Body of pancreas (tissue), 4 donors: ENCODE data around the gene CCL23. TPM values are rescaled to one million over a fixed set of nuclear protein-coding genes. Genes with fewer than 3 reads are reported as not detected.

Experiments used
- ATAC-seq: fragments of 150-250 bp; one replicate; pipeline ENCODE4 v1.9.1; 2016
- DNase-seq, 4 donors: peaks; one replicate each; pipeline ENCODE4 v3.0.0-alpha.2; 2019
- H3K27ac ChIP-seq, 4 donors: fragments of 200-600 bp; sonication (generic); 1 replicate in 3 of 4; 2 replicates in 1 of 4; pipeline versions ENCODE4 v1.5.1 to v1.6.1; 2016 to 2019; ENCODE audit warnings: mild to moderate bottlenecking in 1 of 4, mixed read lengths in 1 of 4, moderate library complexity in 1 of 4
- H3K27me3 ChIP-seq, 2 donors: fragments of 200-600 bp; sonication (generic); one replicate each; pipeline ENCODE4 v1.6.0; 2016; ENCODE audit warnings: mild to moderate bottlenecking in 1 of 2
- H3K36me3 ChIP-seq, 2 donors: fragments of 200-600 bp; sonication (generic); replicated peaks in 1 of 2; 2 replicates each; pipeline ENCODE4 v1.5.1; 2016; ENCODE audit warnings: low read depth in 2 of 2; ENCODE audit not compliant: insufficient read depth in 1 of 2
- H3K4me1 ChIP-seq: fragments of 200-600 bp; sonication (generic); one replicate; pipeline ENCODE4 v1.6.0; 2016
- H3K4me3 ChIP-seq, 2 donors: fragments of 200-600 bp; sonication (generic); 1 replicate in 1 of 2; 2 replicates in 1 of 2; pipeline ENCODE4 v1.5.1; 2016 to 2019
- H3K9me3 ChIP-seq, 3 donors: fragments of 200-600 bp; sonication (generic); 1 replicate in 2 of 3; 2 replicates in 1 of 3; pipeline ENCODE4 v1.5.1; 2016
- POLR2A ChIP-seq, 3 donors: fragments of 450-650 bp; IDR thresholded peaks; one replicate each; pipeline ENCODE4 v1.6.1; 2016; ENCODE audit warnings: antibody characterized with exemption in 3 of 3, mild to moderate bottlenecking in 2 of 3
- WGBS, 2 donors: methylation state at CpG; one replicate each; pipeline ENCODE4 v1.1.5; 2017; 5-methylcytosine and 5-hydroxymethylcytosine counted together
- intact Hi-C: fragments of 100-400 bp; cut with DNase I; formaldehyde crosslinking; loops from one replicate; pipeline ENCODE4 v1.15.1; 2023
- total RNA-seq, 2 donors: library from RNA; depleted of rRNA; stranded (reverse); fragments of >200 nt; gene quantifications; one replicate each; pipeline ENCODE4 v1.1.0, GENCODE V29; 2016
- TF ChIP-seq, protein P1 (sequence below), 7 experiments: fragments of 450-650 bp in 4 of 7; fragments of 200-600 bp in 3 of 7; sonication (generic) in 3 of 7; IDR thresholded peaks; one replicate each; pipeline ENCODE4 v1.5.1; 2016 to 2019; ENCODE audit warnings: antibody characterized with exemption in 7 of 7

Gene CCL23
- total RNA-seq, 2 donors from 2014 or later, result 2.6 TPM; not detected in 1

- TF ChIP-seq POLR2A (IDR thresholded peaks at IDR 0.05), result no peak
- TF ChIP-seq, protein P1, sequence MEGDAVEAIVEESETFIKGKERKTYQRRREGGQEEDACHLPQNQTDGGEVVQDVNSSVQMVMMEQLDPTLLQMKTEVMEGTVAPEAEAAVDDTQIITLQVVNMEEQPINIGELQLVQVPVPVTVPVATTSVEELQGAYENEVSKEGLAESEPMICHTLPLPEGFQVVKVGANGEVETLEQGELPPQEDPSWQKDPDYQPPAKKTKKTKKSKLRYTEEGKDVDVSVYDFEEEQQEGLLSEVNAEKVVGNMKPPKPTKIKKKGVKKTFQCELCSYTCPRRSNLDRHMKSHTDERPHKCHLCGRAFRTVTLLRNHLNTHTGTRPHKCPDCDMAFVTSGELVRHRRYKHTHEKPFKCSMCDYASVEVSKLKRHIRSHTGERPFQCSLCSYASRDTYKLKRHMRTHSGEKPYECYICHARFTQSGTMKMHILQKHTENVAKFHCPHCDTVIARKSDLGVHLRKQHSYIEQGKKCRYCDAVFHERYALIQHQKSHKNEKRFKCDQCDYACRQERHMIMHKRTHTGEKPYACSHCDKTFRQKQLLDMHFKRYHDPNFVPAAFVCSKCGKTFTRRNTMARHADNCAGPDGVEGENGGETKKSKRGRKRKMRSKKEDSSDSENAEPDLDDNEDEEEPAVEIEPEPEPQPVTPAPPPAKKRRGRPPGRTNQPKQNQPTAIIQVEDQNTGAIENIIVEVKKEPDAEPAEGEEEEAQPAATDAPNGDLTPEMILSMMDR (IDR thresholded peaks at IDR 0.05), result no peak
- Histone ChIP-seq H3K4me3 (no peak overlapping the region), H3K4me1 (no peaks in the 10 kb centered on the region), H3K27me3 (no peaks in the 10 kb centered on the region), H3K9me3 (no peaks in the 10 kb centered on the region), H3K27ac (no peak overlapping the region), H3K36me3 (no peaks in the 10 kb centered on the region)
- intact Hi-C loops, result no loop called here
- DNase-seq, result no peak
- ATAC-seq, result no peak
Observed at GRCh38 chr17:36057911-36058310, 40.1 kb upstream of the CCL23 start.

DNA sequence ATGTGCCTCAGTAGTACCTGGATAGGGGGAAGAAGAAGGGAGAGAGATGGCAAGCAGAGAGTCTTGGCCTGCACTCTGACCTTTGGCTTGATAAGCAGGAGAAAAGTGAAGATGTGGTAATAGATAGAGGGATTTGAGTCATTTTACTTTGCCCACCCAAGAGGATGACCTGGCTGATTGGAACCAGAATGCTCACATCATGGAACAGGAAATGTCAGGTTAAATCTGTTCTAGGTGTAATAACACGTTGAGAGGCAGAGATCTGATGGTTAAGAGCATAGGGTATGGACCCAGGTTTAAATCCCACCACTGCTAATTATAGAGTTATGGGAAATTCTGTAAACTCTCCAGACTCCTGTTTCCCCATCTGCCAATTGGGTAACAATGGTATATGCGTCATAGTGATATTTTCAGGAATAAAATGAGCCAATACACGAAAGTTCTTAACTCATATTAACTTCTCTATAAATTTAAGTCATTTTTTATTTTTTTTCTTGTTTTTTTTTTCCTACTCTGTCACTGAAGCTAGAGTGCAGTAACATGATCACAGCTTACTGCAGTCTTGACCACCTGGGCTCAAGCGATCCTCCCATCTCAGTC lies 38.2 kb upstream of the CCL23 start:
- Histone ChIP-seq H3K36me3 (no peaks in the 10 kb centered on the region), H3K4me3 (no peak overlapping the region), H3K27me3 (no peaks in the 10 kb centered on the region), H3K4me1 (no peaks in the 10 kb centered on the region), H3K27ac (no peak overlapping the region), H3K9me3 (no peaks in the 10 kb centered on the region)
- TF ChIP-seq, protein P1 (IDR thresholded peaks at IDR 0.05), result no peak
- no peak for TF ChIP-seq POLR2A (IDR thresholded peaks at IDR 0.05)
- 74% methylated on average over 4 of the region's 4 CpGs for WGBS, 2 donors
- intact Hi-C loops, result no loop called here
- ATAC-seq (no peak), DNase-seq (no peak)

DNA sequence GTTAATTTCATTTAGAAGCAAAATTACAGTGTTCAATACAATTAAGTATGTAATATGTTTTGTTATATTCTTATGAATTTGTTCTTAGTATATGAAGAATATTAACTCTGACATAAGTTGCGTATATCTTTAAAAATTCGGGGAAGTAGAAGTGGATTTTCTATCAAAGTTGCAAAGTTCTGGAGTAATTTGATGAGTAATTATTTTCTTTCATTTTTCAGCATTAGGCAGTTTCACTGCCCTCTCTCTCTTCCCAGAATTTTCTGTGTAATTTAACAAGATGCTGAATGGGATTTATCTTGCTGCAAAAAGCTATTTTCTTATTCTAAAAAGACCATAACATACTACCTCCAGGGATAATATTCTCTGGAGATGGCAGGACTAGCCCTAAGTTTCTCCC lies 37.4 kb upstream of the CCL23 start:
- H3K4me3 ChIP-seq, result no peak overlapping the region
- WGBS, 2 donors, result 57 to 72% methylated on average over 2 of the region's 2 CpGs
- no peak for TF ChIP-seq POLR2A (IDR thresholded peaks at IDR 0.05)
- TF ChIP-seq, protein P1 (IDR thresholded peaks at IDR 0.05), result no peak
- no peak overlapping the region for H3K27ac ChIP-seq
- ATAC-seq (no peak), DNase-seq (no peak)
- no peaks in the 10 kb centered on the region for H3K36me3 ChIP-seq
- H3K4me1 ChIP-seq, result no peaks in the 10 kb centered on the region
- no peaks in the 10 kb centered on the region for H3K9me3 ChIP-seq
- H3K27me3 ChIP-seq, result no peaks in the 10 kb centered on the region
- intact Hi-C loops, result no loop called here

DNA sequence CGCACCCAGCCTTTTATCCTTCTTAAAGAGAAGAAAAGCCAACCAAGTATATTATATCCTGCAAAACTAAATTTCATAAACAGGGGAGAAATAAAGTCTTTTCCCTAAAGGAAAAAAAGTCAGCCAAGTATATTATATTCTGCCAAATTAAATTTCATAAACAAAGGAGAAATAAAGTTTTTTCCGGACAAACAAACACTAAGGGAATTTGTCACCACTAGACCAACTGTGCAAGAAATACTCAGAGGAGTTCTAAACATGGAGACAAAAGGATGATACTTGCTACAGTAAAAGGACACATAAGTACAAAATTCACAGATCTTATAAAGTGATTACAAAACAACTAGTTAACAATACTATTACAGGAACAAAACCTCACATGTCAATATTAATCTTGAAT lies 31.9 kb upstream of the CCL23 start:
- TF ChIP-seq, protein P1 (IDR thresholded peaks at IDR 0.05), result no peak
- no peak for TF ChIP-seq POLR2A (IDR thresholded peaks at IDR 0.05)
- ATAC-seq, result no peak

GRCh38 chr17:36048066-36048465 lies 30.3 kb upstream of the CCL23 start:
- Histone ChIP-seq H3K4me3 (no peak overlapping the region), H3K4me1 (no peaks in the 10 kb centered on the region), H3K27me3 (no peaks in the 10 kb centered on the region), H3K9me3 (no peaks in the 10 kb centered on the region), H3K36me3 (no peaks in the 10 kb centered on the region), H3K27ac (no peak overlapping the region)
- no peak for ATAC-seq
- intact Hi-C loops, result no loop called here
- WGBS, 2 donors, result 71 to 82% methylated on average over 2 of the region's 2 CpGs
- no peak for TF ChIP-seq POLR2A (IDR thresholded peaks at IDR 0.05)
- TF ChIP-seq, protein P1 (IDR thresholded peaks at IDR 0.05), result no peak
- DNase-seq, result no peak

More for the DNA sequence above, 31.9 kb upstream of the CCL23 start:
- Histone ChIP-seq H3K27me3 (no peaks in the 10 kb centered on the region), H3K4me1 (no peaks in the 10 kb centered on the region), H3K27ac (no peak overlapping the region), H3K36me3 (no peaks in the 10 kb centered on the region), H3K9me3 (no peaks in the 10 kb centered on the region), H3K4me3 (no peak overlapping the region)
- 91 to 95% methylated on average over 2 of the region's 2 CpGs for WGBS, 2 donors
- no peak for DNase-seq
- intact Hi-C loops, result no loop called here
